SK-N-SH (cell line): ENCODE results near the gene LENG1. TPM values are rescaled to one million over a fixed set of nuclear protein-coding genes. Genes with fewer than 3 reads are reported as not detected.

Experiments used
- CTCF ChIA-PET: fragments of 300-600, 350-600 bp; formaldehyde crosslinking; extraction: SDS; loops from one replicate; lab custom pipeline; 2021; lab: Yijun Ruan, JAX
- POLR2A ChIA-PET: fragments of 350-600 bp; sonication (Branson Sonifier 250); formaldehyde crosslinking; extraction: SDS; loops from one replicate; lab custom pipeline; 2020; ENCODE audit warnings: antibody characterized with exemption, inconsistent platforms; lab: Yijun Ruan, JAX
- DNase-seq: peaks from one replicate; pipeline ENCODE4 v3.0.0; 2012
- H2AFZ ChIP-seq: fragments of 200-600 bp; sonication (generic); 2 replicates; pipeline ENCODE4 v1.8.1; 2016; ENCODE audit warnings: antibody characterized with exemption, mild to moderate bottlenecking, low read depth
- H3F3A ChIP-seq: fragments of 200-600 bp; sonication (generic); replicated peaks from 2 replicates; pipeline ENCODE3; 2016; ENCODE audit warnings: antibody characterized with exemption, mild to moderate bottlenecking; ENCODE audit not compliant: insufficient read depth
- H3K27ac ChIP-seq, 2 experiments: fragments of 200-500 bp in 1 of 2; fragments of 200-600 bp in 1 of 2; sonication (Bioruptor generic) in 1 of 2; sonication (generic), shearing (Covaris generic) in 1 of 2; 2 replicates each; pipeline versions ENCODE4 v1.5.1 to v1.6.1; 2014 to 2016; ENCODE audit warnings: low read depth in 2 of 2, inconsistent platforms in 1 of 2, low read length in 1 of 2, mild to moderate bottlenecking in 1 of 2, mixed read lengths in 1 of 2
- H3K27me3 ChIP-seq: fragments of 200-600 bp; sonication (generic), shearing (Covaris generic); 2 replicates; pipeline ENCODE4 v1.6.1; 2016; ENCODE audit warnings: mixed run types; ENCODE audit not compliant: insufficient read depth
- H3K36me3 ChIP-seq, 2 experiments: fragments of 200-500 bp in 1 of 2; fragments of 200-600 bp in 1 of 2; sonication (Bioruptor generic) in 1 of 2; sonication (generic) in 1 of 2; replicated peaks in 1 of 2; 2 replicates each; pipeline versions ENCODE3 to v1.5.1; 2014 to 2016; ENCODE audit warnings: low read length in 1 of 2, mild to moderate bottlenecking in 1 of 2; ENCODE audit not compliant: insufficient read depth in 2 of 2, control insufficient read depth in 1 of 2
- H3K4me1 ChIP-seq, 2 experiments: fragments of 200-500 bp in 1 of 2; fragments of 200-600 bp in 1 of 2; sonication (Bioruptor generic) in 1 of 2; sonication (generic), shearing (Covaris generic) in 1 of 2; 2 replicates each; pipeline versions ENCODE4 v1.5.1 to v1.6.1; 2014 to 2016; ENCODE audit warnings: low read depth in 1 of 2, low read length in 1 of 2, mixed run types in 1 of 2; ENCODE audit not compliant: insufficient read depth in 2 of 2, control insufficient read depth in 1 of 2
- H3K4me2 ChIP-seq: fragments of 200-600 bp; sonication (generic), shearing (Covaris generic); 2 replicates; pipeline ENCODE4 v1.6.1; 2017; ENCODE audit warnings: mixed run types
- H3K4me3 ChIP-seq, 2 experiments: fragments of 200-500 bp in 1 of 2; fragments of 200-600 bp in 1 of 2; sonication (Bioruptor generic) in 1 of 2; sonication (generic), shearing (Covaris generic) in 1 of 2; 2 replicates each; pipeline versions ENCODE4 v1.5.1 to v1.8.1; 2014 to 2016; ENCODE audit warnings: low read depth in 2 of 2, inconsistent platforms in 1 of 2, low read length in 1 of 2, mild to moderate bottlenecking in 1 of 2, mixed read lengths in 1 of 2, moderate library complexity in 1 of 2
- H3K79me2 ChIP-seq: fragments of 200-600 bp; sonication (generic); 2 replicates; pipeline ENCODE4 v1.8.1; 2017; ENCODE audit warnings: mild to moderate bottlenecking; ENCODE audit not compliant: insufficient read depth
- H3K9ac ChIP-seq: fragments of 200-600 bp; sonication (generic); 2 replicates; pipeline ENCODE4 v1.6.1; 2017; ENCODE audit warnings: mixed run types
- H3K9me2 ChIP-seq: fragments of 200-600 bp; sonication (generic); 2 replicates; pipeline ENCODE4 v1.6.1; 2017; ENCODE audit warnings: mixed run types
- H3K9me3 ChIP-seq: fragments of 200-600 bp; sonication (generic); 2 replicates; pipeline ENCODE4 v1.6.1; 2017; ENCODE audit warnings: mixed run types, mild to moderate bottlenecking, moderate library complexity
- H4K20me1 ChIP-seq: fragments of 200-600 bp; sonication (generic); 2 replicates; pipeline ENCODE4 v1.6.1; 2017; ENCODE audit warnings: mild to moderate bottlenecking, mixed run types; ENCODE audit not compliant: insufficient read depth
- ELF1 ChIP-seq: IDR thresholded peaks from 2 replicates; pipeline ENCODE4 v1.4.0; 2012
- FOXJ3 ChIP-seq: sonication (generic); formaldehyde crosslinking; IDR thresholded peaks from 2 replicates; pipeline ENCODE4 v1.5.1; 2020; ENCODE audit warnings: mild to moderate bottlenecking, missing genetic modification reagents
- FOXM1 ChIP-seq: IDR thresholded peaks from 2 replicates; pipeline ENCODE4 v1.4.0; 2012; ENCODE audit warnings: low read depth, mild to moderate bottlenecking
- MEF2A ChIP-seq: IDR thresholded peaks from 2 replicates; pipeline ENCODE4 v1.4.0; 2012; ENCODE audit warnings: low read depth, borderline replicate concordance
- NRF1 ChIP-seq: IDR thresholded peaks from 2 replicates; pipeline ENCODE4 v1.6.1; 2012; ENCODE audit warnings: low read depth, mild to moderate bottlenecking, low read length
- RFX5 ChIP-seq: IDR thresholded peaks from 2 replicates; pipeline ENCODE4 v1.6.1; 2012; ENCODE audit warnings: mild to moderate bottlenecking, improper control_type of control experiment, low read length
- TAF1 ChIP-seq: IDR thresholded peaks from 2 replicates; pipeline ENCODE4 v1.6.1; 2012; ENCODE audit warnings: low read depth, mild to moderate bottlenecking, low read length, moderate library complexity, borderline replicate concordance
- TCF12 ChIP-seq: IDR thresholded peaks from 2 replicates; pipeline ENCODE4 v1.4.0; 2012
- WGBS: methylation state at CpG from one replicate; pipeline ENCODE4 v1.1.6; 2017; ENCODE audit warnings: low lambda C conversion rate; 5-methylcytosine and 5-hydroxymethylcytosine counted together
- polyA plus RNA-seq, 3 experiments: library from polyadenylated mRNA; depleted of rRNA; stranded (reverse); fragments of >200 nt; gene quantifications; 2 replicates each; pipeline ENCODE4 v1.2.3, GENCODE V29; 2012
- TF ChIP-seq, protein P1 (sequence below): IDR thresholded peaks from 2 replicates; pipeline ENCODE4 v1.6.1; 2012; ENCODE audit warnings: mild to moderate bottlenecking, low read depth, low read length, moderate library complexity
- TF ChIP-seq, protein P2 (sequence below): fragments of 150-350 bp; IDR thresholded peaks from 2 replicates; pipeline ENCODE4 v1.6.1; 2016; ENCODE audit warnings: mild to moderate bottlenecking, low read depth, low read length
- TF ChIP-seq, protein P3 (sequence below): IDR thresholded peaks from 2 replicates; pipeline ENCODE4 v1.4.0; 2012; ENCODE audit warnings: low read depth
- TF ChIP-seq, protein P4 (sequence below): IDR thresholded peaks from 2 replicates; pipeline ENCODE4 v1.4.0; 2012; ENCODE audit warnings: low read depth, borderline replicate concordance

The LENG1 gene
- polyA plus RNA-seq, 1 of the 3 experiments (the other 2 are of a cell fraction), result 11.4 TPM

DNA sequence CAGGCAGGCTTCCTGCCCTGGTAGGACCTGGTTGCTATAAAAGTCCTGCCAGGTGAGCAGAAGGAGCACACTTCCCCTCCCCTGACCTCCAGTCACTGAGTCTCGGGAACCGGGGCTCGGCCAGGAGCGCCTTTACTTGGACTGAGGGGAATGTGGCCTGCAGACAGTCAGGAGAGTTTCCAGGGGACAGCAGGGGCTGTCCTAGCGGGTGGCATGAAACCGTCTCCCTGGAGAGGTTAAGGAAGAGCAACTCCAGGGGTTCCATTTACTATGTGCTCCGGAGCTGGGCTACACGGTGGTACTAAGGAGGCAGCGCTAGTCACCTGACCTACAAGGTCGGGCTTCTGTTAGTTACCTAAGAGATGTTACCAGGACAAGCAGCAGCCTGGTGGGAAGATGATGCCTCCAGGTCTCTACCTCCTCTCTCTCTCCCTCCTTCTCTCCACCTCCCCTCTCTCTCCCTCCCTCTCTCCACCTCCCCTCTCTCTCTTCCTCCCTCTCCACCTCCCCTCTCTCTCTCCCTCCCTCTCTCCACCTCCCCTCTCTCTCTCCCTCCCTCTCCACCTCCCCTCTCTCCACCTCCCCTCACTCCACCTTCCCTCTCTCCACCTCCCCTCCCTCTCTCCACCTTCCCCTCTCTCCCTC is 26.1 kb downstream of the LENG1 start (continued):
- TF ChIP-seq, protein P1, sequence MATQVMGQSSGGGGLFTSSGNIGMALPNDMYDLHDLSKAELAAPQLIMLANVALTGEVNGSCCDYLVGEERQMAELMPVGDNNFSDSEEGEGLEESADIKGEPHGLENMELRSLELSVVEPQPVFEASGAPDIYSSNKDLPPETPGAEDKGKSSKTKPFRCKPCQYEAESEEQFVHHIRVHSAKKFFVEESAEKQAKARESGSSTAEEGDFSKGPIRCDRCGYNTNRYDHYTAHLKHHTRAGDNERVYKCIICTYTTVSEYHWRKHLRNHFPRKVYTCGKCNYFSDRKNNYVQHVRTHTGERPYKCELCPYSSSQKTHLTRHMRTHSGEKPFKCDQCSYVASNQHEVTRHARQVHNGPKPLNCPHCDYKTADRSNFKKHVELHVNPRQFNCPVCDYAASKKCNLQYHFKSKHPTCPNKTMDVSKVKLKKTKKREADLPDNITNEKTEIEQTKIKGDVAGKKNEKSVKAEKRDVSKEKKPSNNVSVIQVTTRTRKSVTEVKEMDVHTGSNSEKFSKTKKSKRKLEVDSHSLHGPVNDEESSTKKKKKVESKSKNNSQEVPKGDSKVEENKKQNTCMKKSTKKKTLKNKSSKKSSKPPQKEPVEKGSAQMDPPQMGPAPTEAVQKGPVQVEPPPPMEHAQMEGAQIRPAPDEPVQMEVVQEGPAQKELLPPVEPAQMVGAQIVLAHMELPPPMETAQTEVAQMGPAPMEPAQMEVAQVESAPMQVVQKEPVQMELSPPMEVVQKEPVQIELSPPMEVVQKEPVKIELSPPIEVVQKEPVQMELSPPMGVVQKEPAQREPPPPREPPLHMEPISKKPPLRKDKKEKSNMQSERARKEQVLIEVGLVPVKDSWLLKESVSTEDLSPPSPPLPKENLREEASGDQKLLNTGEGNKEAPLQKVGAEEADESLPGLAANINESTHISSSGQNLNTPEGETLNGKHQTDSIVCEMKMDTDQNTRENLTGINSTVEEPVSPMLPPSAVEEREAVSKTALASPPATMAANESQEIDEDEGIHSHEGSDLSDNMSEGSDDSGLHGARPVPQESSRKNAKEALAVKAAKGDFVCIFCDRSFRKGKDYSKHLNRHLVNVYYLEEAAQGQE, result no peak
- TF ChIP-seq MEF2A (no peak), NRF1 (no peak), RFX5 (no peak)
- TF ChIP-seq, protein P2, sequence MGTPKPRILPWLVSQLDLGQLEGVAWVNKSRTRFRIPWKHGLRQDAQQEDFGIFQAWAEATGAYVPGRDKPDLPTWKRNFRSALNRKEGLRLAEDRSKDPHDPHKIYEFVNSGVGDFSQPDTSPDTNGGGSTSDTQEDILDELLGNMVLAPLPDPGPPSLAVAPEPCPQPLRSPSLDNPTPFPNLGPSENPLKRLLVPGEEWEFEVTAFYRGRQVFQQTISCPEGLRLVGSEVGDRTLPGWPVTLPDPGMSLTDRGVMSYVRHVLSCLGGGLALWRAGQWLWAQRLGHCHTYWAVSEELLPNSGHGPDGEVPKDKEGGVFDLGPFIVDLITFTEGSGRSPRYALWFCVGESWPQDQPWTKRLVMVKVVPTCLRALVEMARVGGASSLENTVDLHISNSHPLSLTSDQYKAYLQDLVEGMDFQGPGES, result no peak
- TF ChIP-seq, all 33 proteins: peak for 0

DNA sequence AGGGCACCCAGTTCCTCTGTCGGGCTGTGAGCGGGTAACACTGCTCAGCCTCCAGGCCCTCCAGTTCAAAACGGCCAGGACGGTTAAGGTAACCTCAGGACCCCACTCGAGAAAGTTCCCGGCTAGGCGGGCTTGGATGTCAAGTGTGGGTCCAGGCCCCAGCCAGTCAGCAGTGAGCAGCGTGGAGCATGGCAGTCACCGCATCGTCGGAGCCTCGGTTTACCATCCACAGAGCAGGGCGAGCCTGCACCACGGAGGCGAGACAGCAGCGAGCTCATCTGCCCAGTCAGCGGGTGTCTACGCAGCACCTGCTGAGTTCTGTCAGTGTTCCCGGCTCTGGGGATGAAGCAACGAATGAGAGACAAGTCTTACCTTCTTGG is 29.9 kb downstream of the LENG1 start:
- Histone ChIP-seq H3K4me2 (no peak overlapping the region), H4K20me1 (no peaks in the 10 kb centered on the region), H3K79me2 (no peaks in the 10 kb centered on the region), H3K9me3 (no peaks in the 10 kb centered on the region), H3K9me2 (no peaks in the 10 kb centered on the region), H2AFZ (no peak overlapping the region), H3K4me3 (no peak overlapping the region), H3K4me1 (no peaks in the 10 kb centered on the region), H3K27ac (no peak overlapping the region), H3K36me3 (peaks cover 0 to 54% of the 10 kb centered on the region in 2 experiments), H3K27me3 (no peaks in the 10 kb centered on the region), H3K9ac (no peak overlapping the region), H3F3A (no peaks in the 10 kb centered on the region)
- 93% methylated on average over 19 of the region's 20 CpGs for WGBS
- POLR2A ChIA-PET, result no interaction called here
- no peak for DNase-seq
- TF ChIP-seq, protein P3, sequence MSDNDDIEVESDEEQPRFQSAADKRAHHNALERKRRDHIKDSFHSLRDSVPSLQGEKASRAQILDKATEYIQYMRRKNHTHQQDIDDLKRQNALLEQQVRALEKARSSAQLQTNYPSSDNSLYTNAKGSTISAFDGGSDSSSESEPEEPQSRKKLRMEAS, result no peak
- TF ChIP-seq, protein P4, sequence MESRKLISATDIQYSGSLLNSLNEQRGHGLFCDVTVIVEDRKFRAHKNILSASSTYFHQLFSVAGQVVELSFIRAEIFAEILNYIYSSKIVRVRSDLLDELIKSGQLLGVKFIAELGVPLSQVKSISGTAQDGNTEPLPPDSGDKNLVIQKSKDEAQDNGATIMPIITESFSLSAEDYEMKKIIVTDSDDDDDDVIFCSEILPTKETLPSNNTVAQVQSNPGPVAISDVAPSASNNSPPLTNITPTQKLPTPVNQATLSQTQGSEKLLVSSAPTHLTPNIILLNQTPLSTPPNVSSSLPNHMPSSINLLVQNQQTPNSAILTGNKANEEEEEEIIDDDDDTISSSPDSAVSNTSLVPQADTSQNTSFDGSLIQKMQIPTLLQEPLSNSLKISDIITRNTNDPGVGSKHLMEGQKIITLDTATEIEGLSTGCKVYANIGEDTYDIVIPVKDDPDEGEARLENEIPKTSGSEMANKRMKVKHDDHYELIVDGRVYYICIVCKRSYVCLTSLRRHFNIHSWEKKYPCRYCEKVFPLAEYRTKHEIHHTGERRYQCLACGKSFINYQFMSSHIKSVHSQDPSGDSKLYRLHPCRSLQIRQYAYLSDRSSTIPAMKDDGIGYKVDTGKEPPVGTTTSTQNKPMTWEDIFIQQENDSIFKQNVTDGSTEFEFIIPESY, result no peak
- no peak for TF ChIP-seq NRF1
- TF ChIP-seq ELF1, result no peak
- TF ChIP-seq, protein P2, result no peak
- TF ChIP-seq TAF1, result no peak
- TF ChIP-seq TCF12, result no peak
- TF ChIP-seq FOXM1, result no peak
- no peak for TF ChIP-seq FOXJ3 (CRISPR knock-in tag)
- CTCF ChIA-PET, result no interaction called here
